Measurements from ENCODE around the gene LONRF2. TPM values are rescaled to one million over a fixed set of nuclear protein-coding genes. Genes with fewer than 3 reads are reported as not detected.

Gene LONRF2
- polyA plus RNA-seq, 1 experiment: 0.02 TPM

- H3K36me3 ChIP-seq (ENCODE audit: control insufficient read depth, insufficient read depth, low read length): no peaks in the 10 kb centered on the region
- H3K4me3 ChIP-seq (ENCODE audit: low read depth, low read length): no peak overlapping the region
- CTCF ChIA-PET: interaction anchor here (0.6 to 9.3 kb wide), 40 partner anchors 12 to 1617 kb away, joined by 3 to 224 read pairs (median 5); no protein-coding TSS in a partner anchor
- peaks cover 2% of the 10 kb centered on the region; the same call in 1 of the 2 replicates for H3K27me3 ChIP-seq (ENCODE audit: control insufficient read depth, insufficient read depth, low read length)
- POLR2A ChIA-PET: no interaction called here
- DNase-seq (ENCODE audit: low read depth): no peak
- peak; percentile 97 for TF ChIP-seq CTCF (IDR thresholded peaks at IDR 0.05; ENCODE audit: insufficient read depth, low read depth, low read length)
Measured at GRCh38 chr2:100262555-100263320, 59.6 kb downstream of the LONRF2 start.

- TF ChIP-seq CTCF (IDR thresholded peaks at IDR 0.05; ENCODE audit: insufficient read depth, low read depth, low read length): no peak
- Histone ChIP-seq H3K27me3 (ENCODE audit: control insufficient read depth, insufficient read depth, low read length) (peaks cover 2% of the 10 kb centered on the region; the same call in 1 of the 2 replicates), H3K36me3 (ENCODE audit: control insufficient read depth, insufficient read depth, low read length) (no peaks in the 10 kb centered on the region), H3K4me3 (ENCODE audit: low read depth, low read length) (no peak overlapping the region)
- POLR2A ChIA-PET: no interaction called here
- no peak for DNase-seq (ENCODE audit: low read depth)
- CTCF ChIA-PET: interaction anchor here (0.6 to 9.3 kb wide), 32 partner anchors 12 to 1616 kb away, joined by 3 to 224 read pairs (median 6); no protein-coding TSS in a partner anchor
Measured at GRCh38 chr2:100262046-100262445, 60.3 kb downstream of the LONRF2 start.

GRCh38 chr2:100260712-100261620, 61.3 kb downstream of the LONRF2 start:
- DNase-seq (ENCODE audit: low read depth): no peak
- POLR2A ChIA-PET: no interaction called here
- Histone ChIP-seq H3K27me3 (ENCODE audit: control insufficient read depth, insufficient read depth, low read length) (peaks cover 2% of the 10 kb centered on the region; the same call in 1 of the 2 replicates), H3K36me3 (ENCODE audit: control insufficient read depth, insufficient read depth, low read length) (no peaks in the 10 kb centered on the region), H3K4me3 (ENCODE audit: low read depth, low read length) (no peak overlapping the region)
- CTCF ChIA-PET: interaction anchor here (0.6 to 9.3 kb wide), 30 partner anchors 11 to 1424 kb away, joined by 3 to 224 read pairs (median 4); partner anchors contain the start of gene EIF5B
- peak; percentile 67 for TF ChIP-seq CTCF (IDR thresholded peaks at IDR 0.05; ENCODE audit: insufficient read depth, low read depth, low read length)

GRCh38 chr2:100259106-100259505, 63.2 kb downstream of the LONRF2 start:
- no peaks in the 10 kb centered on the region for H3K36me3 ChIP-seq (ENCODE audit: control insufficient read depth, insufficient read depth, low read length)
- ChIA-PET CTCF (interaction anchor here (0.7 to 9.3 kb wide), 5 partner anchors 15 to 1610 kb away, joined by 4 to 224 read pairs (median 56); no protein-coding TSS in a partner anchor), POLR2A (no interaction called here)
- H3K27me3 ChIP-seq (ENCODE audit: control insufficient read depth, insufficient read depth, low read length): peaks cover 4% of the 10 kb centered on the region; the same call in 1 of the 2 replicates
- no peak for DNase-seq (ENCODE audit: low read depth)
- no peak for TF ChIP-seq CTCF (IDR thresholded peaks at IDR 0.05; ENCODE audit: insufficient read depth, low read depth, low read length)
- H3K4me3 ChIP-seq (ENCODE audit: low read depth, low read length): no peak overlapping the region
